Loucy (cell line): ENCODE measurements around the gene RABGAP1.
A peak's percentile ranks its signal among the peaks of the same experiment; 100 is the strongest.

Source experiments
- H2AFZ ChIP-seq: fragments of 200-600 bp; sonication (generic); 2 replicates; pipeline ENCODE4 v1.6.0; 2016; ENCODE audit warnings: antibody characterized with exemption, mild to moderate bottlenecking, low read length, moderate library complexity
- H3F3A ChIP-seq: fragments of 200-600 bp; 2 replicates; pipeline ENCODE4 v1.6.0; 2016; ENCODE audit warnings: antibody characterized with exemption, low read depth, mild to moderate bottlenecking
- H3K27me3 ChIP-seq: fragments of 200-600 bp; sonication (generic); 2 replicates; pipeline ENCODE4 v1.6.1; 2014; ENCODE audit warnings: low read length, mild to moderate bottlenecking; ENCODE audit not compliant: insufficient read depth, poor library complexity, severe bottlenecking
- H3K36me3 ChIP-seq: fragments of 200-600 bp; sonication (generic); 2 replicates; pipeline ENCODE4 v1.6.1; 2016; ENCODE audit warnings: low read length; ENCODE audit not compliant: insufficient read depth
- H3K4me1 ChIP-seq: fragments of 200-600 bp; sonication (generic); 2 replicates; pipeline ENCODE4 v1.5.1; 2014; ENCODE audit warnings: low read length, mild to moderate bottlenecking; ENCODE audit not compliant: insufficient read depth, poor library complexity, severe bottlenecking
- H3K4me2 ChIP-seq: fragments of 200-600 bp; sonication (generic); 2 replicates; pipeline ENCODE4 v1.6.0; 2014; ENCODE audit warnings: antibody characterized with exemption, low read length, low read depth, mild to moderate bottlenecking; ENCODE audit not compliant: poor library complexity, severe bottlenecking
- H3K4me3 ChIP-seq: fragments of 200-600 bp; sonication (generic); 2 replicates; pipeline ENCODE4 v1.5.1; 2014; ENCODE audit warnings: low read length, mild to moderate bottlenecking, mixed read lengths; ENCODE audit not compliant: poor library complexity, severe bottlenecking
- H3K79me2 ChIP-seq: fragments of 200-600 bp; sonication (generic); 2 replicates; pipeline ENCODE4 v1.6.1; 2014; ENCODE audit warnings: low read length; ENCODE audit not compliant: insufficient read depth
- H3K9ac ChIP-seq: fragments of 200-600 bp; sonication (generic); 2 replicates; pipeline ENCODE4 v1.6.0; 2014; ENCODE audit warnings: mild to moderate bottlenecking, low read depth, low read length, moderate library complexity; ENCODE audit not compliant: poor library complexity, severe bottlenecking
- H3K9me2 ChIP-seq: fragments of 200-600 bp; sonication (generic); replicated peaks from 2 replicates; pipeline ENCODE4 v1.6.1; 2016; ENCODE audit warnings: low read depth, low read length, mixed read lengths
- H3K9me3 ChIP-seq: fragments of 200-600 bp; sonication (generic); 2 replicates; pipeline ENCODE4 v1.6.1; 2014; ENCODE audit warnings: mild to moderate bottlenecking, antibody characterized with exemption, low read length, low read depth; ENCODE audit not compliant: insufficient read depth
- H4K20me1 ChIP-seq: fragments of 200-600 bp; sonication (generic); 2 replicates; pipeline ENCODE4 v1.6.0; 2014; ENCODE audit warnings: antibody characterized with exemption, low read length, mild to moderate bottlenecking; ENCODE audit not compliant: insufficient read depth, poor library complexity, severe bottlenecking
- CTCF ChIP-seq: fragments of 200-600 bp; sonication (generic); conservative IDR thresholded peaks from 2 replicates; pipeline ENCODE4 v1.5.1; 2014; ENCODE audit warnings: mild to moderate bottlenecking, antibody characterized with exemption, low read length
- EZH2phosphoT487 ChIP-seq: fragments of 200-600 bp; IDR thresholded peaks from 2 replicates; pipeline ENCODE4 v1.6.1; 2018; ENCODE audit warnings: antibody characterized with exemption, mild to moderate bottlenecking, moderate library complexity, borderline replicate concordance

Gene RABGAP1

GRCh38 chr9:123026425-123026824 lies 85.6 kb downstream of the RABGAP1 start:
- no peak overlapping the region for H3K4me3 ChIP-seq
- H3K27me3 ChIP-seq: no peaks in the 10 kb centered on the region
- H2AFZ ChIP-seq: no peak overlapping the region
- peaks cover 54% of the 10 kb centered on the region for H3K4me1 ChIP-seq
- H3K9me3 ChIP-seq: no peaks in the 10 kb centered on the region
- TF ChIP-seq EZH2phosphoT487 (no peak), CTCF (no peak)
- no peaks in the 10 kb centered on the region for H4K20me1 ChIP-seq
- peaks cover 6% of the 10 kb centered on the region; the same call in 1 of the 2 replicates for H3K36me3 ChIP-seq
- no peaks in the 10 kb centered on the region for H3K79me2 ChIP-seq
- peaks cover 10% of the 10 kb centered on the region; the same call in 1 of the 2 replicates for H3F3A ChIP-seq
- no peak overlapping the region for H3K4me2 ChIP-seq
- H3K9ac ChIP-seq: peak overlapping the region; percentile 67
- H3K9me2 ChIP-seq: no peaks in the 10 kb centered on the region

- H3K27me3 ChIP-seq: no peaks in the 10 kb centered on the region
- H3K79me2 ChIP-seq: no peaks in the 10 kb centered on the region
- peaks cover 65% of the 10 kb centered on the region for H3K4me1 ChIP-seq
- peak overlapping the region; percentile 11; the same call in 1 of the 2 replicates for H2AFZ ChIP-seq
- H3K9ac ChIP-seq: peak overlapping the region; percentile 67
- TF ChIP-seq CTCF (no peak), EZH2phosphoT487 (no peak)
- H3K36me3 ChIP-seq: no peaks in the 10 kb centered on the region; the same call in 1 of the 2 replicates
- H4K20me1 ChIP-seq: no peaks in the 10 kb centered on the region
- H3K4me3 ChIP-seq: peak overlapping the region; percentile 33
- H3K9me3 ChIP-seq: no peaks in the 10 kb centered on the region
- peaks cover 10% of the 10 kb centered on the region; the same call in 1 of the 2 replicates for H3F3A ChIP-seq
- no peaks in the 10 kb centered on the region for H3K9me2 ChIP-seq
- peak overlapping the region; percentile 62 for H3K4me2 ChIP-seq
Observed at GRCh38 chr9:123027517-123027916, 86.7 kb downstream of the RABGAP1 start.

- Histone ChIP-seq H3K9me3 (no peaks in the 10 kb centered on the region), H3K4me2 (peak overlapping the region; percentile 62), H3K9ac (peak overlapping the region; percentile 67), H4K20me1 (no peaks in the 10 kb centered on the region), H2AFZ (peak overlapping the region; percentile 11; the same call in 1 of the 2 replicates), H3K4me3 (peak overlapping the region; percentile 33), H3K27me3 (no peaks in the 10 kb centered on the region), H3F3A (peaks cover 10% of the 10 kb centered on the region; the same call in 1 of the 2 replicates), H3K79me2 (no peaks in the 10 kb centered on the region), H3K9me2 (no peaks in the 10 kb centered on the region), H3K36me3 (no peaks in the 10 kb centered on the region), H3K4me1 (peaks cover 71% of the 10 kb centered on the region)
- no peak for TF ChIP-seq CTCF
- TF ChIP-seq EZH2phosphoT487: no peak
Observed at GRCh38 chr9:123028136-123028535, 87.3 kb downstream of the RABGAP1 start.
